Fibroblast of the aortic adventitia (primary cell): ENCODE results near the gene SYT1. TPM values are rescaled to one million over a fixed set of nuclear protein-coding genes. Genes with fewer than 3 reads are reported as not detected.
A peak's percentile ranks its signal among the peaks of the same experiment; 100 is the strongest.

Source experiments
- DNase-seq: peaks from one replicate; pipeline ENCODE4 v3.0.0-alpha.2; 2010; ENCODE audit warnings: low read depth
- H3K4me3 ChIP-seq: 2 replicates; pipeline ENCODE4 v1.5.1; 2011; ENCODE audit warnings: low read depth, mild to moderate bottlenecking, control low read depth, low read length, moderate library complexity
- total RNA-seq: library from RNA; depleted of rRNA; stranded (reverse); fragments of >200 nt; gene quantifications from 2 replicates; pipeline ENCODE4 v1.2.3, GENCODE V29; 2012; ENCODE audit warnings: low replicate concordance
- TF ChIP-seq, protein P1 (sequence below): IDR thresholded peaks from 2 replicates; pipeline ENCODE4 v1.5.1; 2011; ENCODE audit warnings: mild to moderate bottlenecking, low read length, control low read depth, inconsistent platforms; ENCODE audit not compliant: insufficient read depth

The SYT1 gene
- total RNA-seq, 1 donor, result 43.3 TPM

DNA sequence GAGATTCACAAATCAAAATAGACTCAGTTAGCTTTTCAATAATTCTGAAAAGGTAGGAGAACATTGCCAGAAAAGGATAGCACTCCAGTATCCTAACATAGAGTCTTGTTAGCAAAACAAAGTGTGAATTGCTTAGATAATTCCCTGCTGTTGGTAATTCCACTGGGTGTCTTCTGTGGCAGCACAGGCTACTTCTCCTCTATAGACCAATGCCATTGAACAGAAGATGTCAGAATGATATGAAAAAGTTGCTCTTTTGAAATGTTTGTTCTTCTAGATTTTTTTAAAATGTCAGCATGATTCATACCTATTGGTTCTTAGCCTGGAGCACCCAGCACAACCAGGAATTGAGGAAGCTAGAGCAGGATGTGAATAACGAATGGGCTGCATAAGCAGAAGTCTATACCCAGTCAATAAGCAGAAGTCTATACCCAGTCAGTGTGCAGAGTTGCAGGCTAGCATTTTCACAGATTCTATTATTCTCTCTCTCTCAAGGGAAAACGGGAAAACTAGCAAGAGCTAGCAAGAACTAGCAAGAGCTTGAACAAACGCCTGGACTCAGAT is 112.8 kb downstream of the SYT1 start:
- peak; percentile 17 for DNase-seq
- no peak overlapping the region for H3K4me3 ChIP-seq
- TF ChIP-seq, protein P1, sequence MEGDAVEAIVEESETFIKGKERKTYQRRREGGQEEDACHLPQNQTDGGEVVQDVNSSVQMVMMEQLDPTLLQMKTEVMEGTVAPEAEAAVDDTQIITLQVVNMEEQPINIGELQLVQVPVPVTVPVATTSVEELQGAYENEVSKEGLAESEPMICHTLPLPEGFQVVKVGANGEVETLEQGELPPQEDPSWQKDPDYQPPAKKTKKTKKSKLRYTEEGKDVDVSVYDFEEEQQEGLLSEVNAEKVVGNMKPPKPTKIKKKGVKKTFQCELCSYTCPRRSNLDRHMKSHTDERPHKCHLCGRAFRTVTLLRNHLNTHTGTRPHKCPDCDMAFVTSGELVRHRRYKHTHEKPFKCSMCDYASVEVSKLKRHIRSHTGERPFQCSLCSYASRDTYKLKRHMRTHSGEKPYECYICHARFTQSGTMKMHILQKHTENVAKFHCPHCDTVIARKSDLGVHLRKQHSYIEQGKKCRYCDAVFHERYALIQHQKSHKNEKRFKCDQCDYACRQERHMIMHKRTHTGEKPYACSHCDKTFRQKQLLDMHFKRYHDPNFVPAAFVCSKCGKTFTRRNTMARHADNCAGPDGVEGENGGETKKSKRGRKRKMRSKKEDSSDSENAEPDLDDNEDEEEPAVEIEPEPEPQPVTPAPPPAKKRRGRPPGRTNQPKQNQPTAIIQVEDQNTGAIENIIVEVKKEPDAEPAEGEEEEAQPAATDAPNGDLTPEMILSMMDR, result no peak

DNA sequence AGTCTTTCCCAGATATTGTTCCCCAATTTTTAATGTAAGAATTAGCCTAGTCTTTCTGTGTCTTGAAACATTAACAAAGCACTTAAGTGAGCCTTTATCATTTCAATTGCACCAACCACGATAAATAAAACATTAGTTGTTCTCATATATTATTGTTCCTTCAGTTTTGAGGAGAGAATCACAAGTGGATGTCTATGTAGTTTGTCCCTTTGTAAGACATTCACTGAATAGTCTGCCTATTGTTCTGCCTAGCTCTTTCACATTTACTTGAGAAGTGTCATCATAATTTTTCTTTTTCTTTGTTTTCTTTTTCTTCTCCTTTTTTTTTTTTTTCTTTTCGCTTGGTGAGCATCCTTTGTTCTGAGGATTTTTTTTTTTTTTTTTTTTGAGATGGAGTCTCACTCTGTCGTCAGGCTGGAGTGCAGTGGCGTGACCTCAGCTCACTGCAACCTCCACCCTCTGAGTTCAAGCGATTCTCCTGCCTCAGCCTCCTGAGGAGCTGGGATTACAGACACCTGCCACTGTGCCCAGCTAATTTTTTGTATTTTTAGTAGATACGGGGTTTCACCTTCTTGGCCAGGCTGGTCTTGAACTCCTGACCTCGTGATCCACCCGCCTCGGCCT is 129.7 kb downstream of the SYT1 start:
- H3K4me3 ChIP-seq, result no peak overlapping the region
- TF ChIP-seq, protein P1, result no peak
- DNase-seq, result no peak

DNA sequence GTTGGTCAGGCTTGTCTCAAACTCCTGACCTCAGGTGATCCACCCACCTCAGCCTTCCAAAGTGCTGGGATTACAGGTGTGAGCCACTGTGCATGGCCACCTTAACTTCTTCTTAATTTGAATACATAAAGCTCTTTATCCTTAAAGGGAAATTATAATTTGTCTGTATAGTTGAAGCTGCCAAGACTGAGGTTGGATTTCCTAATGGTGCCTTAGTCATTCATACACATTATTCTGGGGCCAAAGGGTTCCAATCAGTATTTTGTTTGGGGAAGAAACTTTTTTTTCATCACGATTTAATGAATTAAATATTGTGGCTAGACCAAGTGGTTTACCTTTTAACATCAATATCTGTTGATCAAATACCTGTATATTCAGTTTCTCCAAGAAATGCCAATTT is 135.9 kb downstream of the SYT1 start:
- peak; percentile 48 for DNase-seq
- TF ChIP-seq, protein P1, result no peak
- no peak overlapping the region for H3K4me3 ChIP-seq

DNA sequence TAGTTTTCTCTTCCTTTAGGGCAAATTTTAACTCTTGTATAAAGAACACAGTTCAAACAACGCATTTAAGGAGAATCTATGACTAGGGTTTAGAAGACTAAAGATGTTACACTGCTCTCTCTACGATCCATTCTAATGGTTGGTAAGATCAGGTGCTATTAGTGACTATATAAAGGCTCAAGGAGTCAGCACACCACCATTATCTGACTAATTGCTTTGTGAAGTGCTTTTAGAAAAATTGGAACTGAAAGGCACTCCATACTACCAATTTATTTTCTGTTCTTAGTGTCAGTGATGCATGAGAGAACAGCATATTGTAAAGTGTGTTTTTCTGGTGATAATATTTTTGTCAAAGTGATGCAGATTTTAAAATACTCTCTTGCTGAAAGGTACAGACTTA is 136.8 kb downstream of the SYT1 start:
- no peak overlapping the region for H3K4me3 ChIP-seq
- TF ChIP-seq, protein P1, result no peak
- DNase-seq, result no peak

DNA sequence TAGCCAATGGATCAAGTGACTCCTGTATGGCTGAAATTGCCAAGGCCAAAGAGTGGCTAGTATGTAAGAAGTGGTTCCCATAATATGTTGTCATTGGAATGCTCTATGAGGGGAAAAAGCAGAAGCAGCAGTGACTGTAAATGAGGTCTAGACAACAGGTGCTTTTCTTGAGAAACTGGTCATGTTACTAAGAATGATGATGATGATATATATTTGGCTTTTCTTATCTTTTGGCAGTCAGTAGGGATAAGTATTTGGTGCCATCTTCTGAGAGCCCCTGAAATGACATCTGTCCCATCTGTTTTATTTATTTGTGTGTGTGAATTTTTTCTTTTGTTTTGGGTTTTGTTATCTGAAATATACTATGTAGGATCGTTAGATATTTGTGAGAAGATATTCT is 141.7 kb downstream of the SYT1 start:
- peak; percentile 25 for DNase-seq
- H3K4me3 ChIP-seq, result no peak overlapping the region
- TF ChIP-seq, protein P1, result no peak

DNA sequence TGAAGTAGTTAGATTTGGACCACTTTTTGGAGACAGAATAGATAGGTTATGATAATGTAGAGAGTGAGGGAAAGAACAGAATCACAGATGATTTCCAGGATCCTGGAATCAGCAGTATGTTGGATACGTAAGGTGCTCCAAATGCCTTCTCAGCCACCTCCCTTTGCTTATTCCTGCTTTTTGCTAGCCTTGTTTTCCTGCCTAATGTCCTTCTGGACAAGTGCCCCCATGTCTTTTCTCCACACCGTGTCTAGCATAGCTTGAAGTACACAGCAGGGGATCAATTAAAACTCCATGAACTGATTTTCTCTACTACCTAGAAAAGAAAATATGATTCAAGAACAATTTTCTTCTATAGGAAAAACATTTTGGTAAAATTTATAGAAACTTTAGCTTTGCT is 144.0 kb downstream of the SYT1 start:
- no peak overlapping the region for H3K4me3 ChIP-seq
- TF ChIP-seq, protein P1, result no peak

DNA sequence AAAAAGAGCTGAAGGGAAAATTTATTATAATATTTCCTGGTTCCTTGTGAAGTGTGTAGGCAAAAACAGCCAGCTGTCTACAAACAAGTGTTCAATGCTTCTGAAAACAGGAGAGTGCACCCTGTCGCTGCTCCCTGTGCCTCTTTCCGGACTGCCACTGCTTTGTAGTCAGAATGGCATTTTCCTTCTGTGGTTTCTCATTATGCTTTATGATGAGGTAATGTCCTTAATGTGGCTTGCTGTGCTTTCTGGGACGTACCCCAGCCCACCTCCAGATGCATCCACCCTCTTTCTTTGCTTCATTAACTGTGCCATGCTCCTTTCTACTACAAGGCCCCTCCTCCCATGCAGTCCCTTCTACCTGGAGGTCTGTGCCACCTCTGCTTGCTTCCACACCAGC is 148.1 kb downstream of the SYT1 start:
- no peak for DNase-seq
- TF ChIP-seq, protein P1, result no peak
- no peak overlapping the region for H3K4me3 ChIP-seq

More for the DNA sequence above, 144.0 kb downstream of the SYT1 start:
- DNase-seq, result no peak
